Measurements from ENCODE around the gene SMOC1. TPM values are rescaled to one million over a fixed set of nuclear protein-coding genes. Genes with fewer than 3 reads are reported as not detected.
A peak's percentile ranks its signal among the peaks of the same experiment; 100 is the strongest.

Gene SMOC1
- total and polyA plus RNA-seq, 9 donors, result 2.1 to 5.9 (median 4.5) TPM

- 43% methylated on average over 2 of the region's 2 CpGs for WGBS (ENCODE audit: insufficient coverage)
- no peak overlapping the region for H3K27ac ChIP-seq (ENCODE audit: low read length)
- peaks cover 29% of the 10 kb centered on the region for H3K4me1 ChIP-seq (ENCODE audit: control insufficient read depth, insufficient read depth, low read length)
- H3K4me3 ChIP-seq (ENCODE audit: low read length), result no peak overlapping the region
- no peaks in the 10 kb centered on the region for H3K36me3 ChIP-seq (ENCODE audit: control insufficient read depth, insufficient read depth, low read length)
- peaks cover 45% of the 10 kb centered on the region for H3K27me3 ChIP-seq (ENCODE audit: control insufficient read depth, insufficient read depth, low read length)
- H3K9me3 ChIP-seq (replicated peaks; ENCODE audit: control insufficient read depth, low read depth, low read length), result peaks cover 3% of the 10 kb centered on the region
- no peak for DNase-seq
These were observed 1.7 kb upstream of the SMOC1 start for GRCh38 chr14:69877492-69877891.

- Histone ChIP-seq H3K27ac (ENCODE audit: low read length) (no peak overlapping the region), H3K4me1 (ENCODE audit: control insufficient read depth, insufficient read depth, low read length) (peaks cover 30% of the 10 kb centered on the region), H3K9me3 (replicated peaks; ENCODE audit: control insufficient read depth, low read depth, low read length) (peaks cover 3% of the 10 kb centered on the region), H3K36me3 (ENCODE audit: control insufficient read depth, insufficient read depth, low read length) (no peaks in the 10 kb centered on the region), H3K4me3 (ENCODE audit: low read length) (no peak overlapping the region), H3K27me3 (ENCODE audit: control insufficient read depth, insufficient read depth, low read length) (peaks cover 47% of the 10 kb centered on the region)
- WGBS (ENCODE audit: insufficient coverage), result 78% methylated on average over 4 of the region's 9 CpGs
- no peak for DNase-seq
These were observed 965 bp upstream of the SMOC1 start for GRCh38 chr14:69878251-69878650.

GRCh38 chr14:69880044-69880487, 850 bp downstream of the SMOC1 start:
- Histone ChIP-seq H3K36me3 (ENCODE audit: control insufficient read depth, insufficient read depth, low read length) (no peaks in the 10 kb centered on the region), H3K27ac (ENCODE audit: low read length) (peak overlapping the region; percentile 29), H3K27me3 (ENCODE audit: control insufficient read depth, insufficient read depth, low read length) (peaks cover 47% of the 10 kb centered on the region), H3K4me1 (ENCODE audit: control insufficient read depth, insufficient read depth, low read length) (peaks cover 30% of the 10 kb centered on the region), H3K9me3 (replicated peaks; ENCODE audit: control insufficient read depth, low read depth, low read length) (no peaks in the 10 kb centered on the region), H3K4me3 (ENCODE audit: low read length) (peak overlapping the region; percentile 25)
- 8% methylated on average over 2 of the region's 21 CpGs for WGBS (ENCODE audit: insufficient coverage)
- DNase-seq, result peak; percentile 22

GRCh38 chr14:69880893-69881292, 1.7 kb downstream of the SMOC1 start:
- no peaks in the 10 kb centered on the region for H3K36me3 ChIP-seq (ENCODE audit: control insufficient read depth, insufficient read depth, low read length)
- H3K4me3 ChIP-seq (ENCODE audit: low read length), result no peak overlapping the region
- no peaks in the 10 kb centered on the region for H3K9me3 ChIP-seq (replicated peaks; ENCODE audit: control insufficient read depth, low read depth, low read length)
- WGBS (ENCODE audit: insufficient coverage), result 31% methylated on average over 5 of the region's 5 CpGs
- peaks cover 30% of the 10 kb centered on the region for H3K4me1 ChIP-seq (ENCODE audit: control insufficient read depth, insufficient read depth, low read length)
- no peak for DNase-seq
- H3K27me3 ChIP-seq (ENCODE audit: control insufficient read depth, insufficient read depth, low read length), result peaks cover 47% of the 10 kb centered on the region
- H3K27ac ChIP-seq (ENCODE audit: low read length), result no peak overlapping the region

- Histone ChIP-seq H3K27me3 (ENCODE audit: control insufficient read depth, insufficient read depth, low read length) (peaks cover 43% of the 10 kb centered on the region), H3K4me1 (ENCODE audit: control insufficient read depth, insufficient read depth, low read length) (peaks cover 30% of the 10 kb centered on the region), H3K9me3 (replicated peaks; ENCODE audit: control insufficient read depth, low read depth, low read length) (no peaks in the 10 kb centered on the region), H3K27ac (ENCODE audit: low read length) (no peak overlapping the region), H3K36me3 (ENCODE audit: control insufficient read depth, insufficient read depth, low read length) (no peaks in the 10 kb centered on the region), H3K4me3 (ENCODE audit: low read length) (no peak overlapping the region)
- peak; percentile 24 for DNase-seq
- 15% methylated on average over 7 of the region's 11 CpGs for WGBS (ENCODE audit: insufficient coverage)
These were observed 3.1 kb downstream of the SMOC1 start for GRCh38 chr14:69882116-69882864.

GRCh38 chr14:69882915-69883314, 3.7 kb downstream of the SMOC1 start:
- no peak for DNase-seq
- WGBS (ENCODE audit: insufficient coverage), result 80% methylated on average over 1 of the region's 2 CpGs
- Histone ChIP-seq H3K36me3 (ENCODE audit: control insufficient read depth, insufficient read depth, low read length) (no peaks in the 10 kb centered on the region), H3K27ac (ENCODE audit: low read length) (no peak overlapping the region), H3K4me3 (ENCODE audit: low read length) (no peak overlapping the region), H3K27me3 (ENCODE audit: control insufficient read depth, insufficient read depth, low read length) (peaks cover 39% of the 10 kb centered on the region), H3K4me1 (ENCODE audit: control insufficient read depth, insufficient read depth, low read length) (peaks cover 28% of the 10 kb centered on the region), H3K9me3 (replicated peaks; ENCODE audit: control insufficient read depth, low read depth, low read length) (no peaks in the 10 kb centered on the region)

- H3K27me3 ChIP-seq (ENCODE audit: control insufficient read depth, insufficient read depth, low read length), result peaks cover 7% of the 10 kb centered on the region
- no peak overlapping the region for H3K4me3 ChIP-seq (ENCODE audit: low read length)
- H3K4me1 ChIP-seq (ENCODE audit: control insufficient read depth, insufficient read depth, low read length), result peaks cover 6% of the 10 kb centered on the region
- H3K9me3 ChIP-seq (replicated peaks; ENCODE audit: control insufficient read depth, low read depth, low read length), result peaks cover 5% of the 10 kb centered on the region
- no peak for DNase-seq
- H3K27ac ChIP-seq (ENCODE audit: low read length), result no peak overlapping the region
- WGBS (ENCODE audit: insufficient coverage), result 20% methylated on average over 1 of the region's 2 CpGs
- H3K36me3 ChIP-seq (ENCODE audit: control insufficient read depth, insufficient read depth, low read length), result no peaks in the 10 kb centered on the region
These were observed 7.4 kb downstream of the SMOC1 start for GRCh38 chr14:69886453-69887242.

GRCh38 chr14:69887740-69888657, 8.8 kb downstream of the SMOC1 start:
- DNase-seq, result no peak
- H3K4me3 ChIP-seq (ENCODE audit: low read length), result no peak overlapping the region
- H3K36me3 ChIP-seq (ENCODE audit: control insufficient read depth, insufficient read depth, low read length), result no peaks in the 10 kb centered on the region
- 80% methylated on average over 3 of the region's 9 CpGs for WGBS (ENCODE audit: insufficient coverage)
- H3K27me3 ChIP-seq (ENCODE audit: control insufficient read depth, insufficient read depth, low read length), result no peaks in the 10 kb centered on the region
- no peak overlapping the region for H3K27ac ChIP-seq (ENCODE audit: low read length)
- no peaks in the 10 kb centered on the region for H3K4me1 ChIP-seq (ENCODE audit: control insufficient read depth, insufficient read depth, low read length)
- peaks cover 5% of the 10 kb centered on the region for H3K9me3 ChIP-seq (replicated peaks; ENCODE audit: control insufficient read depth, low read depth, low read length)

GRCh38 chr14:69891422-69891821, 12.2 kb downstream of the SMOC1 start:
- 31% methylated on average over 3 of the region's 8 CpGs for WGBS (ENCODE audit: insufficient coverage)
- no peaks in the 10 kb centered on the region for H3K36me3 ChIP-seq (ENCODE audit: control insufficient read depth, insufficient read depth, low read length)
- no peaks in the 10 kb centered on the region for H3K4me1 ChIP-seq (ENCODE audit: control insufficient read depth, insufficient read depth, low read length)
- H3K4me3 ChIP-seq (ENCODE audit: low read length), result no peak overlapping the region
- DNase-seq, result no peak
- peaks cover 5% of the 10 kb centered on the region for H3K9me3 ChIP-seq (replicated peaks; ENCODE audit: control insufficient read depth, low read depth, low read length)
- no peaks in the 10 kb centered on the region for H3K27me3 ChIP-seq (ENCODE audit: control insufficient read depth, insufficient read depth, low read length)
- no peak overlapping the region for H3K27ac ChIP-seq (ENCODE audit: low read length)

Data from muscle of leg (tissue), 11 donors.